Measurements from ENCODE around the gene CHCHD2.
"Not testable (repeated sequence)": the region's sequence is repeated elsewhere in the genome, so short reads cannot be mapped to it uniquely, and the experiment has no call there.

The CHCHD2 gene

GRCh38 chr7:56106108-56107073 lies at the start of gene CHCHD2:
Gene CHCHD2, minus strand, starts transcription at chr7:56106476. Its CDS starts 63 bp downstream, at chr7:56106413.
- in situ Hi-C loops (cut with MboI; ENCODE audit: low sequenced_read_pairs): no loop called here

- in situ Hi-C loops (cut with MboI; ENCODE audit: low sequenced_read_pairs): not testable (repeated sequence)
Measured at GRCh38 chr7:56131062-56131461, 24.8 kb upstream of the CHCHD2 start.

- in situ Hi-C loops (cut with MboI; ENCODE audit: low sequenced_read_pairs): no loop called here
Measured at GRCh38 chr7:56127241-56127975, 21.1 kb upstream of the CHCHD2 start.

- in situ Hi-C loops (cut with MboI; ENCODE audit: low sequenced_read_pairs): no loop called here
Measured at GRCh38 chr7:56125831-56126230, 19.6 kb upstream of the CHCHD2 start.

- in situ Hi-C loops (cut with MboI; ENCODE audit: low sequenced_read_pairs): no loop called here
Measured at GRCh38 chr7:56124981-56125380, 18.7 kb upstream of the CHCHD2 start.

- in situ Hi-C loops (cut with MboI; ENCODE audit: low sequenced_read_pairs): no loop called here
Measured at GRCh38 chr7:56121440-56121839, 15.2 kb upstream of the CHCHD2 start.

- in situ Hi-C loops (cut with MboI; ENCODE audit: low sequenced_read_pairs): no loop called here
Measured at GRCh38 chr7:56115852-56116538, 9.7 kb upstream of the CHCHD2 start, which contains the start of gene NUPR2. Gene NUPR2, minus strand, starts transcription at chr7:56116417. Its CDS starts 103 bp downstream, at chr7:56116314.

GRCh38 chr7:56112244-56112643 lies 6.0 kb upstream of the CHCHD2 start:
- in situ Hi-C loops (cut with MboI; ENCODE audit: low sequenced_read_pairs): not testable (repeated sequence)

- in situ Hi-C loops (cut with MboI; ENCODE audit: low sequenced_read_pairs): no loop called here
Measured at GRCh38 chr7:56110611-56111010, 4.3 kb upstream of the CHCHD2 start.

- in situ Hi-C loops (cut with MboI; ENCODE audit: low sequenced_read_pairs): no loop called here
Measured at GRCh38 chr7:56107954-56108258, 1.6 kb upstream of the CHCHD2 start.

- in situ Hi-C loops (cut with MboI; ENCODE audit: low sequenced_read_pairs): no loop called here
Measured at GRCh38 chr7:56105508-56105907, 768 bp downstream of the CHCHD2 start.

- in situ Hi-C loops (cut with MboI; ENCODE audit: low sequenced_read_pairs): not testable (repeated sequence)
Measured at GRCh38 chr7:56104138-56104537, 2.1 kb downstream of the CHCHD2 start.

- in situ Hi-C loops (cut with MboI; ENCODE audit: low sequenced_read_pairs): no loop called here
Measured at GRCh38 chr7:56099653-56100052, 6.6 kb downstream of the CHCHD2 start.

GRCh38 chr7:56098187-56099008 lies 7.9 kb downstream of the CHCHD2 start:
- in situ Hi-C loops (cut with MboI; ENCODE audit: low sequenced_read_pairs): not testable (repeated sequence)

GRCh38 chr7:56097700-56098099 lies 8.6 kb downstream of the CHCHD2 start:
- in situ Hi-C loops (cut with MboI; ENCODE audit: low sequenced_read_pairs): no loop called here

GRCh38 chr7:56092789-56093531 lies 13.3 kb downstream of the CHCHD2 start, which contains the start of gene PHKG1:
Gene PHKG1, minus strand, starts transcription at chr7:56092952. Its CDS starts 4,011 bp downstream, at chr7:56088941.
- in situ Hi-C loops (cut with MboI; ENCODE audit: low sequenced_read_pairs): no loop called here

- in situ Hi-C loops (cut with MboI; ENCODE audit: low sequenced_read_pairs): not testable (repeated sequence)
Measured at GRCh38 chr7:56092388-56092787, 13.9 kb downstream of the CHCHD2 start.

GRCh38 chr7:56091591-56091990 lies 14.7 kb downstream of the CHCHD2 start:
- in situ Hi-C loops (cut with MboI; ENCODE audit: low sequenced_read_pairs): no loop called here

- in situ Hi-C loops (cut with MboI; ENCODE audit: low sequenced_read_pairs): no loop called here
Measured at GRCh38 chr7:56087445-56087844, 18.8 kb downstream of the CHCHD2 start.

- in situ Hi-C loops (cut with MboI; ENCODE audit: low sequenced_read_pairs): no loop called here
Measured at GRCh38 chr7:56086761-56087160, 19.5 kb downstream of the CHCHD2 start.

Measured in hTERT RPE-1 (cell line).